Vagina (tissue), 2 donors: ENCODE results near the gene DDR1. TPM values are rescaled to one million over a fixed set of nuclear protein-coding genes. Genes with fewer than 3 reads are reported as not detected.

Experiments
- DNase-seq, 2 donors: peaks; one replicate each; pipeline ENCODE4 v3.0.0-alpha.2; 2017; ENCODE audit errors: extremely low spot score in 2 of 2
- H3K27ac ChIP-seq: fragments of 200-600 bp; sonication (generic); one replicate; pipeline ENCODE4 v1.5.1; 2019
- H3K27me3 ChIP-seq: fragments of 200-600 bp; sonication (generic); one replicate; pipeline ENCODE4 v1.5.1; 2019
- H3K36me3 ChIP-seq, 2 donors: fragments of 200-600 bp; sonication (generic); one replicate each; pipeline ENCODE4 v1.5.1; 2017 to 2019
- H3K4me1 ChIP-seq: fragments of 200-600 bp; sonication (generic); one replicate; pipeline ENCODE4 v1.5.1; 2019
- H3K4me3 ChIP-seq, 2 donors: fragments of 200-600 bp; sonication (generic); 1 replicate in 1 of 2; 2 replicates in 1 of 2; pipeline ENCODE4 v1.5.1; 2016 to 2019
- H3K9me3 ChIP-seq: fragments of 200-600 bp; sonication (generic); one replicate; pipeline ENCODE4 v1.5.1; 2019
- CTCF ChIP-seq, 3 experiments: fragments of 450-650 bp in 2 of 3; fragments of 200-600 bp in 1 of 3; sonication (generic) in 1 of 3; IDR thresholded peaks; one replicate each; pipeline ENCODE4 v1.5.1; 2017 to 2019; ENCODE audit warnings: antibody characterized with exemption in 3 of 3, mild to moderate bottlenecking in 2 of 3, moderate library complexity in 2 of 3
- POLR2A ChIP-seq, 2 donors: fragments of 450-650 bp; IDR thresholded peaks; one replicate each; pipeline ENCODE4 v1.6.1; 2017; ENCODE audit warnings: antibody characterized with exemption in 2 of 2, mild to moderate bottlenecking in 2 of 2, moderate library complexity in 2 of 2
- POLR2AphosphoS5 ChIP-seq, 2 donors: sonication (generic); formaldehyde crosslinking; IDR thresholded peaks; one replicate each; pipeline ENCODE4 v1.9.0; 2017; ENCODE audit warnings: antibody characterized with exemption in 2 of 2, mild to moderate bottlenecking in 2 of 2, low read depth in 1 of 2; ENCODE audit not compliant: insufficient read depth in 1 of 2
- intact Hi-C: fragments of 100-400 bp; cut with DNase I; formaldehyde crosslinking; loops from one replicate; pipeline ENCODE4 v1.15.1; 2023
- total RNA-seq: library from RNA; depleted of rRNA; stranded (reverse); fragments of >200 nt; gene quantifications from one replicate; pipeline ENCODE4 v1.2.3, GENCODE V29; 2016

The DDR1 gene
- total RNA-seq, 1 donor from 2014 or later: 71.5 TPM

- Histone ChIP-seq H3K36me3 (peaks cover 0 to 69% of the 10 kb centered on the region in 2 donors), H3K9me3 (no peaks in the 10 kb centered on the region), H3K27ac (no peak overlapping the region), H3K4me1 (peaks cover 28% of the 10 kb centered on the region), H3K27me3 (no peaks in the 10 kb centered on the region), H3K4me3 (no peak overlapping the region)
- intact Hi-C loops: no loop called here
- no peak for DNase-seq
- TF ChIP-seq POLR2A (IDR thresholded peaks at IDR 0.05) (no peak), CTCF (IDR thresholded peaks at IDR 0.05) (no peak), POLR2AphosphoS5 (IDR thresholded peaks at IDR 0.05; ENCODE audit: insufficient read depth in 1 of 2, low read depth in 1 of 2) (no peak)
Measured at GRCh38 chr6:30891816-30892538, 7.7 kb downstream of the DDR1 start.

DNA sequence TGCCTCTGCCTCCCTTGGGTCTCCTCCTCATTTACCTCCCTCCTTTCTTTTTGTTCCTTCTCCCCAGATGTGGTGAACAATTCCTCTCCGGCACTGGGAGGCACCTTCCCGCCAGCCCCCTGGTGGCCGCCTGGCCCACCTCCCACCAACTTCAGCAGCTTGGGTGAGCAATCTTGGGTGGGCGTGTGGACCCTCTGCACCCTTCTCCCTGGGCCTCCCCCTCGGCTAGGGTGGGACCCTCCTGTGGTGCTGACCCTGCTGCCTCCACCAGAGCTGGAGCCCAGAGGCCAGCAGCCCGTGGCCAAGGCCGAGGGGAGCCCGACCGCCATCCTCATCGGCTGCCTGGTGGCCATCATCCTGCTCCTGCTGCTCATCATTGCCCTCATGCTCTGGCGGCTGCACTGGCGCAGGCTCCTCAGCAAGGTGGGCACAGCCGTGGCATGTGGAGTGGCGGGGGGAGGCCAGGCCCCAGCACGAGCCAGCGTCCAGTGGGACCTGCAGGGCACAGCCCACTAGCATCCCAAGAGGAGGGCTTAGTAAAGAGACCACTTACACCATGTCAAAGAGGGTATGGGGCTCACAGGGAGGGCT is 8.8 kb downstream of the DDR1 start:
- intact Hi-C loops: no loop called here
- Histone ChIP-seq H3K4me3 (no peak overlapping the region), H3K4me1 (peaks cover 22% of the 10 kb centered on the region), H3K36me3 (peaks cover 0 to 80% of the 10 kb centered on the region in 2 donors), H3K27ac (no peak overlapping the region), H3K9me3 (no peaks in the 10 kb centered on the region), H3K27me3 (no peaks in the 10 kb centered on the region)
- no peak for DNase-seq
- no peak for TF ChIP-seq POLR2A (IDR thresholded peaks at IDR 0.05)
- no peak for TF ChIP-seq POLR2AphosphoS5 (IDR thresholded peaks at IDR 0.05; ENCODE audit: insufficient read depth in 1 of 2, low read depth in 1 of 2)
- no peak for TF ChIP-seq CTCF (IDR thresholded peaks at IDR 0.05)

DNA sequence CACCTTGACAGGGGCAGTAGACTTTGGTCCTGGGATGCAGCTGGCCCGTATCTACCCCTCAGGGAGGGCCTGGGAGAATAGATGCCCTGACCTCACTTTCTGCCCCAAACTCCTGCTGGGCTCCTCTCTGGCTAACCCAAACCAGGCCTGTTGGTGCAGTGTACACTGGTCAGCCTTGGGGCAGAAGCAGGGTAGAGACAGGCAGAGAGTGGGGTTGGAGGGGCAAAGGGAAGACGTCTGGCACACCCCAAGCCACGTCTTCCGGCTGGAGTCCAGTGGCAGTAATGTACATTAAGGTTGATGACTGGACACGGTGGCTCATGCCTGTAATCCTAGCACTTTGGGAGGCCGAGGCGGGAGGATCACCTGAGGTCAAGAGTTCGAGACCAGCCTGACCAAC is 9.3 kb downstream of the DDR1 start:
- no peaks in the 10 kb centered on the region for H3K27me3 ChIP-seq
- peaks cover 17% of the 10 kb centered on the region for H3K4me1 ChIP-seq
- H3K27ac ChIP-seq: no peak overlapping the region
- intact Hi-C loops: no loop called here
- no peak overlapping the region for H3K4me3 ChIP-seq
- peaks cover 0 to 86% of the 10 kb centered on the region in 2 donors for H3K36me3 ChIP-seq
- DNase-seq: no peak
- H3K9me3 ChIP-seq: no peaks in the 10 kb centered on the region
- no peak for TF ChIP-seq CTCF (IDR thresholded peaks at IDR 0.05)
- no peak for TF ChIP-seq POLR2A (IDR thresholded peaks at IDR 0.05)
- TF ChIP-seq POLR2AphosphoS5 (IDR thresholded peaks at IDR 0.05; ENCODE audit: insufficient read depth in 1 of 2, low read depth in 1 of 2): no peak

DNA sequence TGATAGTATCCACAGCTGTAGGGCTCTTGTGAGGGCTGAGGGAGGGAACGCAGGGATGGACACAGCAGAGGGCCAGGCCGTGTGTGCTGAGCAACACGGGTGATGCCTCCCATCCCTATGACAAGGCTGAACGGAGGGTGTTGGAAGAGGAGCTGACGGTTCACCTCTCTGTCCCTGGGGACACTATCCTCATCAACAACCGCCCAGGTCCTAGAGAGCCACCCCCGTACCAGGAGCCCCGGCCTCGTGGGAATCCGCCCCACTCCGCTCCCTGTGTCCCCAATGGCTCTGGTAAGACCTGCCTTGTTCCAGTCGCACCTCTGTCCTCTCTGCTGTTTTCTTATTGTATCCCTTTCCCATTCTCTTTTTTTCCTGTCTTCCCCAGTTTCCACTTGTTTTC is 10.1 kb downstream of the DDR1 start:
- Histone ChIP-seq H3K9me3 (no peaks in the 10 kb centered on the region), H3K4me3 (no peak overlapping the region), H3K36me3 (peaks cover 0 to 87% of the 10 kb centered on the region in 2 donors), H3K4me1 (peaks cover 11% of the 10 kb centered on the region), H3K27me3 (no peaks in the 10 kb centered on the region), H3K27ac (no peak overlapping the region)
- TF ChIP-seq CTCF (IDR thresholded peaks at IDR 0.05) (no peak), POLR2A (IDR thresholded peaks at IDR 0.05) (no peak), POLR2AphosphoS5 (IDR thresholded peaks at IDR 0.05; ENCODE audit: insufficient read depth in 1 of 2, low read depth in 1 of 2) (no peak)
- intact Hi-C loops: no loop called here
- DNase-seq: no peak

DNA sequence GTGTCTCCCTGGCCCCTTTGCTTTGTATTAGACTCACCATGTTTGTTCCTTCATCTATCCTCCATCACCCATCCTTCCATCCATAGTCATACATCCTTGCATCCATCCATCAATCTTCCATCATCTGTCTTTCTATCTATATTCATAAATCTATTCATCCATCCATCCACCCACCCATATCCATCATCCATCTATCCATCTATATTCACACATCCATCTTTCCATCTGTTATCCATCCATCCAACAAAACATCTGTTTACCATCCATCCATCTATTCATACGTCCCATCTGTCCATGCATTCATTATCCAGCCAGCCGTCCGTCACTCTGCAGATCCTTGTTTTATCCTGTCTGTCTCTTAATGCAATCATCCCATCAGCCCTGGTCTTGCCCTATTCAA is 10.6 kb downstream of the DDR1 start:
- Histone ChIP-seq H3K4me3 (no peak overlapping the region), H3K36me3 (peaks cover 0 to 83% of the 10 kb centered on the region in 2 donors)

More for the DNA sequence above, 10.6 kb downstream of the DDR1 start:
- H3K27me3 ChIP-seq: no peaks in the 10 kb centered on the region
- no peak for DNase-seq
- no peaks in the 10 kb centered on the region for H3K9me3 ChIP-seq
- TF ChIP-seq POLR2AphosphoS5 (IDR thresholded peaks at IDR 0.05; ENCODE audit: insufficient read depth in 1 of 2, low read depth in 1 of 2): no peak
- TF ChIP-seq CTCF (IDR thresholded peaks at IDR 0.05): no peak
- TF ChIP-seq POLR2A (IDR thresholded peaks at IDR 0.05): no peak
- H3K27ac ChIP-seq: no peak overlapping the region
- intact Hi-C loops: no loop called here
- peaks cover 8% of the 10 kb centered on the region for H3K4me1 ChIP-seq
